Epithelial cell of proximal tubule (primary cell): Measurements from ENCODE around the gene PNLIP. TPM values are rescaled to one million over a fixed set of nuclear protein-coding genes. Genes with fewer than 3 reads are reported as not detected.

Experiments used
- DNase-seq: peaks from one replicate; pipeline ENCODE4 v3.0.0-alpha.2; 2011; ENCODE audit warnings: low read depth
- H3K4me3 ChIP-seq: 2 replicates; pipeline ENCODE4 v1.5.1; 2011; ENCODE audit warnings: low read depth, mild to moderate bottlenecking, low read length
- total RNA-seq: library from RNA; depleted of rRNA; stranded (reverse); fragments of >200 nt; gene quantifications from 2 replicates; pipeline ENCODE4 v1.2.3, GENCODE V29; 2015
- TF ChIP-seq, protein P1 (sequence below): conservative IDR thresholded peaks from 2 replicates; pipeline ENCODE4 v1.5.1; 2012; ENCODE audit warnings: low read depth, mild to moderate bottlenecking, low read length

The PNLIP gene
- total RNA-seq, 1 donor from 2014 or later: not detected

GRCh38 chr10:116590590-116591444 lies 45.1 kb downstream of the PNLIP start, which contains the start of gene PNLIPRP1:
TSS of gene PNLIPRP1 (plus strand) at chr10:116590959. CDS start at chr10:116591130, 171 bp downstream.
- TF ChIP-seq, protein P1, sequence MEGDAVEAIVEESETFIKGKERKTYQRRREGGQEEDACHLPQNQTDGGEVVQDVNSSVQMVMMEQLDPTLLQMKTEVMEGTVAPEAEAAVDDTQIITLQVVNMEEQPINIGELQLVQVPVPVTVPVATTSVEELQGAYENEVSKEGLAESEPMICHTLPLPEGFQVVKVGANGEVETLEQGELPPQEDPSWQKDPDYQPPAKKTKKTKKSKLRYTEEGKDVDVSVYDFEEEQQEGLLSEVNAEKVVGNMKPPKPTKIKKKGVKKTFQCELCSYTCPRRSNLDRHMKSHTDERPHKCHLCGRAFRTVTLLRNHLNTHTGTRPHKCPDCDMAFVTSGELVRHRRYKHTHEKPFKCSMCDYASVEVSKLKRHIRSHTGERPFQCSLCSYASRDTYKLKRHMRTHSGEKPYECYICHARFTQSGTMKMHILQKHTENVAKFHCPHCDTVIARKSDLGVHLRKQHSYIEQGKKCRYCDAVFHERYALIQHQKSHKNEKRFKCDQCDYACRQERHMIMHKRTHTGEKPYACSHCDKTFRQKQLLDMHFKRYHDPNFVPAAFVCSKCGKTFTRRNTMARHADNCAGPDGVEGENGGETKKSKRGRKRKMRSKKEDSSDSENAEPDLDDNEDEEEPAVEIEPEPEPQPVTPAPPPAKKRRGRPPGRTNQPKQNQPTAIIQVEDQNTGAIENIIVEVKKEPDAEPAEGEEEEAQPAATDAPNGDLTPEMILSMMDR: no peak
- no peak for DNase-seq
- no peak within 1 kb of the TSS for H3K4me3 ChIP-seq

DNA sequence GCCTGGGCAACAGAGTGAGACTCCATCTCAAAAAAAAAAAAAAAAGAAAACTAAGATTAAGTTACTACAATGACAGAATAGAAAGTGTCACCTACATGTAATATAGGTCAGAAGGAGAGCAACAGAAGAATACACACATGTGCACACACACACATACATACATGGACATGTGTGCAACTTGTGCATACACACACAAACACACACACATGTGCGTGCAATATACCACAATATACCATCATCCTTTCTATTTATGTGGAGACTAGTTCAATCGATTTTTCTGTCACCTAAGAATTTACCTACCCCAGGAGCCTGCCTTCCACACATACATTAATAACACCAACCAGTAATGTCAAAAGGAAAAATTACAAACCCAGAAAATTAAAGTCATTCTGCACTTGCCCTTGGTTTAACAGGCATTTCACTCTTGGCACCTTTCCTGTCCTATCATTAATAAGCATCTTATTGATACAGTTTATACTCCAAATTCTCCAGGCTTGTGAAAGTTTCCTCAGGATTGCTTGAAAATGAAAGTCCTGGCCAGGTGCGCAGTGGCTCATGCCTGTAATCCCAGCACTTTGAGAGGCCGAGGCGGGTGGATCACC lies 47.5 kb downstream of the PNLIP start:
- TF ChIP-seq, protein P1: no peak
- no peak overlapping the region for H3K4me3 ChIP-seq
- no peak for DNase-seq

- no peak overlapping the region for H3K4me3 ChIP-seq
- TF ChIP-seq, protein P1: no peak
- DNase-seq: no peak
Measured at GRCh38 chr10:116594525-116595035, 48.8 kb downstream of the PNLIP start.

DNA sequence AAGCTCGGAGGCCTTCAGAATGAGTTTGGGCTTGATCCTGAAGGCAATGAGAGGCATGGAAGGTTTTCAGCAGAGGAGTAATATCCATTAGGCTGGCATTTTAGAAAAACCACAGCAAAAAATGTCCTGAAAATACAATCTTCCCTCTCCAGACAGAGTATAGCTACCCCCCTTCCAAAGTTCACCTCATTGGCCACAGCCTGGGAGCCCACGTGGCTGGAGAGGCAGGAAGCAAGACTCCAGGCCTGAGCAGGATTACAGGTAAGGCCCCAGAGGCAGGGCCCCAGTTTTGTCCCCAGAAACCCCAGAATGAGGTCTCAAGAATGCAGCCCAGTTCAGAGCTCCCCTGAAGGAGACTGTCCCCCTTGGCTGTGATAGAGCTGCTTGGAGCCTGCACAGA lies 50.3 kb downstream of the PNLIP start:
- no peak overlapping the region for H3K4me3 ChIP-seq
- TF ChIP-seq, protein P1: no peak
- no peak for DNase-seq

DNA sequence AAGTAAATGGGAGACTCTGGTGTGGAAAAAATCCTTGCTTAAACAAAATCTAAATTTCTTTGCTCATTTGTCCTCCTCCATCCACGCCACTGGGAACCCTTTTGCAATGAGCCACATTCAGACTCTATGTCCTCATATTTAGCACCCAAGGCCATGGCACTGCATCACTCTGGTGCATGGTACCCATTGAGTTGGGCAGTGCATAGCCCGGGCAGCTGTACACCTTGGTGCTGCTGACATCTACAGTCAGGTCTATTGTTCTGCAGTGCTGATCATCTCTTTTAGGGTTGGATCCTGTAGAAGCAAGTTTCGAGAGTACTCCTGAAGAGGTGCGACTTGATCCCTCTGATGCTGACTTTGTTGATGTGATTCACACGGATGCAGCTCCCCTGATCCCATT lies 51.8 kb downstream of the PNLIP start:
- TF ChIP-seq, protein P1: no peak
- no peak overlapping the region for H3K4me3 ChIP-seq
- DNase-seq: no peak

DNA sequence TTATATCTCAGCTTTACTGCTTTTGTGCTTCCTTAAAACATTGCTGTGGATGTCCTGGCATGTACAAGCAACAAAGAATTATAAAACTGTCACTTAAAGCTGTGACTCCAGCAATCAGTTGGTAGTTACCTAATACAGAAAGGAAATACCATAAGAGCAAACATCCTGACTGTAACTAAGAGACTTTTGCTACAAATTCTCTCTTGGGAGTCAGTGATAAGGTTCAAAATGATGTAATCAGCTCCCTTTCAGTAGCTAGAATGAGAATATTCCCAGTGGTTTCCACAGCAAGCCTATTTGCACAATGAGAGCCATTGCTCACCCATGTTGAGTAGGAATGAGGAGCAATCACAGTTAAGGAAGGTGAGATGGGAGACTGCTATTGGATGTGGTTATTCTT lies 52.6 kb downstream of the PNLIP start:
- TF ChIP-seq, protein P1: no peak
- H3K4me3 ChIP-seq: no peak overlapping the region
- no peak for DNase-seq

DNA sequence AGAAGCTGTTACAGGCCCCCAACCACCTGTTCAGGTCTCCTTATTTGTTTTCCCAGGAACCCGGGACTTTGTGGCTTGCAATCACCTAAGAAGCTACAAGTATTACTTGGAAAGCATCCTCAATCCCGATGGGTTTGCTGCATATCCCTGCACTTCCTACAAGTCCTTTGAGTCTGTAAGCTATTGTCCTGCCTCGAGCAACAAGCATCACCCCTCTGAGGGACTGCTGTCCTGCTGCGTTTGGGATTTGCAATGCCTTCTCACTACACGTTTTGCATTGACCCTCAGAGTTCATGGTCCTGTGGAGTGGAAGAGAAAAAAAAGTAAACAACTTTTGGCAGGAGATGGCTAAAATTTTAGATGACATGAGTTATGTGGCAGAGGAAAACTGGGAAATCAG lies 54.3 kb downstream of the PNLIP start:
- H3K4me3 ChIP-seq: no peak overlapping the region
- TF ChIP-seq, protein P1: no peak
- DNase-seq: no peak
